Type B pancreatic cell (in vitro differentiated cells): ENCODE results near the gene RNF7. TPM values are rescaled to one million over a fixed set of nuclear protein-coding genes. Genes with fewer than 3 reads are reported as not detected.

Experiments
- DNase-seq: peaks from one replicate; pipeline ENCODE4 v3.0.0; 2021; ENCODE audit warnings: mixed read lengths; ENCODE audit not compliant: unreplicated experiment; ENCODE audit errors: extremely low spot score
- H3K27ac Mint-ChIP-seq: 2 replicates; pipeline ENCODE4 v1.8.0; 2021; ENCODE audit warnings: mild to moderate bottlenecking, mixed read lengths
- H3K27me3 Mint-ChIP-seq: 2 replicates; pipeline ENCODE4 v1.8.0; 2021; ENCODE audit warnings: mixed read lengths
- H3K36me3 Mint-ChIP-seq: 2 replicates; pipeline ENCODE4 v1.8.0; 2021; ENCODE audit warnings: mixed read lengths
- H3K4me1 Mint-ChIP-seq: one replicate; pipeline ENCODE4 v1.8.0; 2021; ENCODE audit warnings: mixed read lengths; ENCODE audit not compliant: unreplicated experiment
- H3K4me3 Mint-ChIP-seq: 2 replicates; pipeline ENCODE4 v1.8.0; 2021; ENCODE audit warnings: mild to moderate bottlenecking, mixed read lengths
- H3K9me3 Mint-ChIP-seq: 2 replicates; pipeline ENCODE4 v1.8.0; 2021; ENCODE audit warnings: mixed read lengths
- CTCF ChIP-seq: fragments of 200-600 bp; sonication (generic); conservative IDR thresholded peaks from 2 replicates; pipeline ENCODE4 v1.5.0; 2021; ENCODE audit warnings: antibody characterized with exemption, mild to moderate bottlenecking
- total RNA-seq: library from RNA; stranded (reverse); gene quantifications from 2 replicates; pipeline ENCODE4 v1.2.1, GENCODE V29; 2021; ENCODE audit warnings: low replicate concordance

Gene RNF7
- total RNA-seq, 1 donor from 2014 or later, result 107 TPM

DNA sequence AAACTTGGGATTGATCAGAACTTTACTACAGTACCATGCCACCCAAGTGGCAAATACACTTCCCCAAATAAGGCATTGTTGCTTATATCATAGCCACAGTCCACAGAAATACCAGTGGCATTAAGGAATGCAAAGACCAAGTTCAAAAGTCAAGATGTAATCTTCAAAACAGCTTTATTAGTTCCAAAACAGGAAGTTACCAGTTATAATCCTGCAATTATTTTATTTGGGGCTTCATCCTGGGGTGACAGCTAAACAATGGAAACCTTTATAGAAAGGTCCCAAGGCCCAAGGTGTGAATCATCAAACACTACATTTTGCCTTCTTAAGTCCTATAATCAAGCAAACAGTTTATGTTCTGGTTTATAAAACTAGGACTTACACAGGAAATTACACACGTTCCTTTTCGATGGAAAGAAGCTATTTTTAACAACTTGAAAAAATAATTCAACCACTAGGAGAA is 30.3 kb upstream of the RNF7 start:
- Mint-ChIP-seq H3K4me3 (no peak overlapping the region), H3K36me3 (no peaks in the 10 kb centered on the region), H3K27ac (no peak overlapping the region), H3K9me3 (peaks cover 4% of the 10 kb centered on the region), H3K4me1 (peaks cover 6% of the 10 kb centered on the region), H3K27me3 (peaks cover 5% of the 10 kb centered on the region)
- DNase-seq, result no peak
- no peak for TF ChIP-seq CTCF

DNA sequence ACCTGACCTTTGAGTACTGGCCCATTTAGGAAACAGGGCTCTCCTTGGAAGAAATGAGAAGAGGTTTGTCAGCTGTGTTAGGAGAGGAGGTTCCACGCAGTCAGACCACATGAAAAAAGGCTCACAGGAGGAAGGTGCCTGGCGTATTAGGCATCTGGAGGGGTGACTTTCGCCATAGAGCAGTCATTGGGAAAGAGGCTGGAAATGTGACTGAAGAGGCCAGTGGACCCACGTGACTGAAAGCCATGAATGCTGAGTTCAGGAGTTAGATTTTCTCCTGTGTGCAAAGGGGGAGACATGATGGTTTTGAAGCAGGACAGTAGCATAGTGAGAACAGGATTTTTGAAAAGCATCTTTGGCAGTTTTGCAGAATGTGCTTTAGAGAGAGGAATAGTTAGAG is 29.7 kb upstream of the RNF7 start:
- Mint-ChIP-seq H3K36me3 (no peaks in the 10 kb centered on the region), H3K4me3 (no peak overlapping the region), H3K27ac (no peak overlapping the region)

GRCh38 chr3:141709126-141709770 is 28.9 kb upstream of the RNF7 start:
- Mint-ChIP-seq H3K27me3 (no peaks in the 10 kb centered on the region), H3K27ac (no peak overlapping the region), H3K4me1 (peaks cover 6% of the 10 kb centered on the region), H3K4me3 (no peak overlapping the region), H3K9me3 (peaks cover 4% of the 10 kb centered on the region), H3K36me3 (no peaks in the 10 kb centered on the region)
- no peak for TF ChIP-seq CTCF
- no peak for DNase-seq

More for the DNA sequence above, 29.7 kb upstream of the RNF7 start:
- Mint-ChIP-seq H3K9me3 (peaks cover 4% of the 10 kb centered on the region), H3K27me3 (peaks cover under 1% of the 10 kb centered on the region), H3K4me1 (peaks cover 6% of the 10 kb centered on the region)
- no peak for DNase-seq
- no peak for TF ChIP-seq CTCF

GRCh38 chr3:141710121-141710520 is 28.0 kb upstream of the RNF7 start:
- no peak for DNase-seq
- TF ChIP-seq CTCF, result no peak
- H3K4me1 Mint-ChIP-seq, result peaks cover 6% of the 10 kb centered on the region
- H3K36me3 Mint-ChIP-seq, result no peaks in the 10 kb centered on the region
- no peak overlapping the region for H3K4me3 Mint-ChIP-seq
- no peak overlapping the region for H3K27ac Mint-ChIP-seq
- H3K27me3 Mint-ChIP-seq, result no peaks in the 10 kb centered on the region
- H3K9me3 Mint-ChIP-seq, result peaks cover 4% of the 10 kb centered on the region

GRCh38 chr3:141710888-141711616 is 27.0 kb upstream of the RNF7 start:
- no peaks in the 10 kb centered on the region for H3K27me3 Mint-ChIP-seq
- TF ChIP-seq CTCF, result no peak
- peaks cover 6% of the 10 kb centered on the region for H3K4me1 Mint-ChIP-seq
- no peak for DNase-seq
- no peak overlapping the region for H3K27ac Mint-ChIP-seq
- H3K9me3 Mint-ChIP-seq, result peaks cover 4% of the 10 kb centered on the region
- no peak overlapping the region for H3K4me3 Mint-ChIP-seq
- H3K36me3 Mint-ChIP-seq, result no peaks in the 10 kb centered on the region
